NCI-H69 (cell line): Measurements from ENCODE around the gene ZNF730.
"Not testable (repeated sequence)": the region's sequence is repeated elsewhere in the genome, so short reads cannot be mapped to it uniquely, and the experiment has no call there.

Source experiments
- DNase-seq: peaks from one replicate; lab custom pipeline; 2025; lab: John Stamatoyannopoulos, UW

ZNF730 gene

GRCh38 chr19:23116802-23117571 is at the start of gene ZNF730:
Gene ZNF730, plus strand, starts transcription at chr19:23117025. Its CDS starts 149 bp downstream, at chr19:23117174.
- DNase-seq = no peak

- DNase-seq = no peak
These were observed 46.3 kb upstream of the ZNF730 start for GRCh38 chr19:23070353-23071146.

- DNase-seq = no peak
These were observed 45.7 kb upstream of the ZNF730 start for GRCh38 chr19:23071147-23071511.

GRCh38 chr19:23075031-23075733 is 41.6 kb upstream of the ZNF730 start:
- DNase-seq = no peak

GRCh38 chr19:23077776-23078175 is 39.0 kb upstream of the ZNF730 start:
- not testable (repeated sequence) for DNase-seq

GRCh38 chr19:23093832-23094231 is 23.0 kb upstream of the ZNF730 start:
- no peak for DNase-seq

- DNase-seq = no peak
These were observed 21.4 kb upstream of the ZNF730 start for GRCh38 chr19:23095418-23095817.

- DNase-seq = no peak
These were observed 18.5 kb upstream of the ZNF730 start for GRCh38 chr19:23098286-23098685.

- DNase-seq = no peak
These were observed 17.8 kb upstream of the ZNF730 start for GRCh38 chr19:23098988-23099387.

- no peak for DNase-seq
These were observed 16.9 kb upstream of the ZNF730 start for GRCh38 chr19:23099966-23100365.

GRCh38 chr19:23101241-23101640 is 15.6 kb upstream of the ZNF730 start:
- DNase-seq = no peak

- no peak for DNase-seq
These were observed 1.6 kb downstream of the ZNF730 start for GRCh38 chr19:23118400-23118799.

- DNase-seq = not testable (repeated sequence)
These were observed 17.4 kb downstream of the ZNF730 start for GRCh38 chr19:23134211-23134610.

GRCh38 chr19:23145617-23146415 is 29.0 kb downstream of the ZNF730 start:
- DNase-seq = no peak

GRCh38 chr19:23160766-23161165 is 43.9 kb downstream of the ZNF730 start:
- DNase-seq = no peak

GRCh38 chr19:23168286-23168685 is 51.5 kb downstream of the ZNF730 start:
- not testable (repeated sequence) for DNase-seq

- peak; percentile 9 for DNase-seq
These were observed 66.4 kb downstream of the ZNF730 start for GRCh38 chr19:23183251-23183650.

- DNase-seq = no peak
These were observed 73.5 kb downstream of the ZNF730 start for GRCh38 chr19:23190341-23190740.
